Measurements from ENCODE around the gene ZBTB1. TPM values are rescaled to one million over a fixed set of nuclear protein-coding genes. Genes with fewer than 3 reads are reported as not detected.

The ZBTB1 gene
- total RNA-seq, 1 experiment from 2014 or later: 26.0 TPM

GRCh38 chr14:64510825-64511671, 6.5 kb downstream of the ZBTB1 start:
- Histone ChIP-seq H4K20me1 (ENCODE audit: low read length) (peaks cover 80% of the 10 kb centered on the region), H3K4me3 (ENCODE audit: low read length) (no peak overlapping the region), H3K9me3 (ENCODE audit: low read length) (no peaks in the 10 kb centered on the region), H3K27ac (ENCODE audit: low read length) (0 out of 2 replicates have a peak overlapping the region, but pooled peaks have one; percentile 12), H3K9ac (ENCODE audit: low read length) (no peak overlapping the region), H3K4me1 (ENCODE audit: insufficient read depth, low read length) (peaks cover 54% of the 10 kb centered on the region), H3K4me2 (ENCODE audit: low read length) (peak overlapping the region; percentile 41), H3K27me3 (ENCODE audit: low read length) (no peaks in the 10 kb centered on the region), H3K79me2 (ENCODE audit: low read length) (peaks cover 100% of the 10 kb centered on the region), H3K36me3 (ENCODE audit: low read depth, low read length) (peaks cover 11% of the 10 kb centered on the region; the same call in 1 of the 2 replicates), H2AFZ (ENCODE audit: low read length) (0 out of 2 replicates have a peak overlapping the region, but pooled peaks have one; percentile 14), H3K9me2 (replicated peaks; ENCODE audit: low read length) (no peaks in the 10 kb centered on the region), H3F3A (ENCODE audit: low read length, unreplicated experiment) (no peaks in the 10 kb centered on the region)
- BruUV-seq (replicated peaks): no TSS peak
- peak; percentile 98 for TF ChIP-seq CTCF (conservative IDR thresholded peaks at IDR 0.05; ENCODE audit: low read depth, low read length)
- no peak for TF ChIP-seq EZH2phosphoT487 (IDR thresholded peaks at IDR 0.05; ENCODE audit: borderline replicate concordance, low read length)
- DNase-seq (peak; percentile 88), ATAC-seq (peak; percentile 37)
- intact Hi-C loops (cut with micrococcal nuclease): loop anchor here (2.0 kb wide), 1 partner anchor 126 kb away; no protein-coding TSS in a partner anchor
- ChIA-PET CTCF (interaction anchor here (0.5 to 1.0 kb wide), 7 partner anchors 9 to 167 kb away, joined by 3 to 8 read pairs (median 3); partner anchors contain the start of gene MTHFD1), POLR2A (ENCODE audit: unreplicated experiment) (no interaction called here)

GRCh38 chr14:64513271-64513670, 8.7 kb downstream of the ZBTB1 start:
- H3K4me1 ChIP-seq (ENCODE audit: insufficient read depth, low read length): peaks cover 34% of the 10 kb centered on the region
- ATAC-seq (no peak), DNase-seq (no peak)
- H3K9ac ChIP-seq (ENCODE audit: low read length): no peak overlapping the region
- no peaks in the 10 kb centered on the region for H3F3A ChIP-seq (ENCODE audit: low read length, unreplicated experiment)
- ChIA-PET POLR2A (ENCODE audit: unreplicated experiment) (no interaction called here), CTCF (no interaction called here)
- no peak overlapping the region for H3K4me3 ChIP-seq (ENCODE audit: low read length)
- no peak overlapping the region for H2AFZ ChIP-seq (ENCODE audit: low read length)
- H3K27me3 ChIP-seq (ENCODE audit: low read length): no peaks in the 10 kb centered on the region
- H3K4me2 ChIP-seq (ENCODE audit: low read length): no peak overlapping the region
- TF ChIP-seq EZH2phosphoT487 (IDR thresholded peaks at IDR 0.05; ENCODE audit: borderline replicate concordance, low read length) (no peak), EZH2 (IDR thresholded peaks at IDR 0.05; ENCODE audit: low read length, unreplicated experiment) (no peak), CTCF (conservative IDR thresholded peaks at IDR 0.05; ENCODE audit: low read depth, low read length) (no peak)
- BruUV-seq (replicated peaks): no TSS peak
- H3K36me3 ChIP-seq (ENCODE audit: low read depth, low read length): peaks cover 13% of the 10 kb centered on the region; the same call in 1 of the 2 replicates
- H3K9me3 ChIP-seq (ENCODE audit: low read length): no peaks in the 10 kb centered on the region
- peaks cover 98% of the 10 kb centered on the region for H3K79me2 ChIP-seq (ENCODE audit: low read length)
- H3K9me2 ChIP-seq (replicated peaks; ENCODE audit: low read length): no peaks in the 10 kb centered on the region
- intact Hi-C loops (cut with micrococcal nuclease): no loop called here
- peaks cover 75% of the 10 kb centered on the region for H4K20me1 ChIP-seq (ENCODE audit: low read length)
- no peak overlapping the region for H3K27ac ChIP-seq (ENCODE audit: low read length)

Data from PC-3 (cell line).